ENCODE data around the gene SOS1.
A peak's percentile ranks its signal among the peaks of the same experiment; 100 is the strongest.
"Not testable (repeated sequence)": the region's sequence is repeated elsewhere in the genome, so short reads cannot be mapped to it uniquely, and the experiment has no call there.

Gene SOS1

DNA sequence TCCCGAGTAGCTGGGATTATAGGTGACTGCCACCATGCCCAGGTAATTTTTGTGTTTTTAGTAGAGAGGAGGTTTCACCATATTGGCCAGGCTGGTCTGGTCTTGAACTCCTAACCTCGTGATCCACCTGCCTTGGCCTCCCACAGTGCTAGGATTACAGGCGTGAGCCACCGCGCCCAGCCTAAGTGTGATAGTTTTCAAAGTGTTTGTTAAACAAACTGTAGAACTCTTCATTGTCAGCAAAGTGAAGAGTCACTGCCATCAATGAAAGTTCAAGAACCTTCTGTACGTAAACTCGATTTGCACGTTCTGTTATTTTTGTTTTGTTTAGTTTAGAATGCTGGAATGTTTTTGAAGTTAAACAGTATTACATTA, 18.0 kb upstream of the SOS1 start:
- no peak for DNase-seq (ENCODE audit: low read depth)

DNA sequence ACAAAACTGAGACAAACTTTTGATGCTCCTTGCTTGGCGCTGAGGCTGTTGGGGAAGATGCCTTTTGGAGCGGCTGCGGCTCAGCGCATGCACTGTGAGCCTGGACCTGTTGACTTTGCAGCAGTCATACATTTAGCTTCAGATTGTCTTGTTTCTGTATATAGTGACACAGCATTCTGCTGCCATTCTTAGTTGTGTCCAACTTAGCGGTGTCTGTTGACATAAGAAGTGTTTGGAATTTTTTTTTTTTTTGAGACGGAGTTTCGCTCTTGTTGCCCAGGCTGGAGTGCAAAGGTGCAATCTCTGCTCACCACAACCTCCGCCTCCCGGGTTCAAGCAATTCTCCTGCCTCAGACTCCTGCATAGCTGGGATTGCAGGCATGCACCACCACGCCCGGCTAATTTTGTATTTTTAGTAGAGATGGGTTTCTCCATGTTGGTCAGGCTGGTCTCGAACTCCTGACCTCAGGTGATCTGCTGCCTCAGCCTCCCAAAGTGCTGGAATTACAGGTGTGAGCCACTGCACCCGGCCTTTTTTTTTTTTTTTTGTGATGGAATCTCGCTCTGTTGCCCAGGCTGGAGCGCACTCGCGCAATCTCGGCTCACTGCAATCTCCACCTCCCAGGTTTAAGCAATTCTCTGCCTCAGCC, 17.5 kb upstream of the SOS1 start:
- not testable (repeated sequence) for DNase-seq (ENCODE audit: low read depth)

DNA sequence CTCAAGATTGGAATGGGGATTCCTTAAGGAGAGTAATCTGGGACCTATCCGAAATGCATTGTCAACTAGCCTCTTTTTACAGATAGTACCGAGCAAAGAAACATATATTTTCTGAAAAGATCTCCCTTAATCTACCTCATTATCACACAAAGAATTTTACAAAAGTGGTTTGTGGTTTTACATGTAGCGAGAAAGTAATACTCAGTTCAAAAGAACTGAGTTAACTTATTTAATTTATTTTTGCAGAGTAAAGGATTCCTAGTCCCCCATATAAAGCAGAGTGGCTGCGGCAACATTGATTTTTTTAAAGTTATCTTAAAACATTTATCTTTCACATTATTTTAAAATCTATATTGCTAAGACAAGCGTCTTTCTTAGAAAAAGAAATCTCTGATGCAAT, 15.9 kb upstream of the SOS1 start:
- no peak for DNase-seq (ENCODE audit: low read depth)

DNA sequence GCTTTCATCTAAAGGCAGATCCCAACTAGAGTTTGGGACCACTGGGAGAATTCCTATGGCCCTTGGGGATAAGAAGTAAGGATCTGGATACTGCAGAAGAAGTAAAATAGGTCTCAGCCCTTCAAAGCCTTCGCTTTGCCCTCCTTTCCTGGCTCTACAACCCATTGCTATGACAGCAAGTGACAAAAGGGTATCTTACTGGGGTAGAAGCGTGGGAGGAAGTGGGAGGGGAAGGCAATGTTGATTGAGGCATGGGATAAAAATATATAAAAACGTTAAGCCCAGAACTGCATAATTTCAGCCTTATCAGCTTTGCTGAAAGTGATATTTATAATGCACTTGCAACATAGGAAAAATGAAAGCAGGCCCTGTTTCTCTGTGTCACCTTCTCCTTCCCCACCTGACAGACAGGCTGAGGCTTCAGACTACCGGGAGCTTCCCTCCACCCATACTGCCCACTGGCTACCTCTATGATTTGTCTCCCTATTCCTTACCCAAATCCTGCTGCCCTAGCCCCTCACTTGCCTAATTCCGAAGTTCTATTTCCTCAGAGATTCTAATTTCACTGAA, 14.9 kb upstream of the SOS1 start:
- no peak for DNase-seq (ENCODE audit: low read depth)

DNA sequence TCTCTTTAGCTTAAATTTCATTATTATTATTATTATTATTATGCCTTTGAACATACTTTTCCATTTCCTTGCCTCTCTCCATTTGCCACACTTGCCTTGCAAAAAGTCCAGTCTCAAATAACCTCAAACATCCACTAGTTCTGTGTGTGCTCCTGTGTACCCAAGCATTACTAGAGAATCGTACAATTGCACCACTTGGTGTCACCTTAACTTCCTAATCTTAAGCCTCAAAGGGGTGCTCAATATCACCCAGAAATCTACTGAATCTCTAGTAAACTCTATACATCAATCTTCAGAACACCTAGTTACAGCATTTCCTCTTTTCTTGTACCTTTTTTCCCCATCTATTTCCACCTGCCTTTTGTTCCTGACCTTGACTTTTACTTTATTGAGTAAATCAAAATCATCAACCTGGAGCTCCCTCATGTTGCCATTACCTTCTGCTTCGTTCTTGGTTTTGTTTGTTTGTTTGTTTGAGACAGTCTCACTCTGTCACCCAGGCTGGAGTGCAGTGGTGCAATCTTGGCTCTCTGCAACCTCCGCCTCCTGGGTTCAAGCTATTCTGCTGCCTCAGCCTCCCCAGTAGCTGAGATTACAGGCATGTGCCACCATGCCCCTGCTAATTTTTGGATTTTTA, 12.5 kb upstream of the SOS1 start:
- DNase-seq (ENCODE audit: low read depth) = no peak

DNA sequence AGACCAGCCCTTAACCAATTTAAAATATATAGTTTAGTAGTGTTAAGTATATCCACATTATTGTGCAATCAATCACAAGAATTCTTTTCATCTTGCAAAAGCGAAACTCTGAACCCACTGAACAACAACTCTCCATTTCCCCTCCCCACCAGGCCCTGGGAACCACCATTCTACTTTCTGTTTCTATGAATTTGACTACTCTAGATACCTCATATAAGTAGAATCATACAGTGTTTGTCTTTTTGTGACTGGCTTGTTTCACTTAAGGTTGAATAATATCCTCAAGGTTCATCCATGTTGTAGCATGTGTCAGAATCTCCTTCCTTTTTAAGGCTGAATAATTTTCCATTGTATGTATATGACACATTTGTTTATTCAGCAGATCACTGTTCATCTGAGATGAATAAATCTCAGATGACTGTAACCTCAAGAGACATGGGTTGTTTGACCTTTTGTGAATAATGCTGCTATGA, 8.1 kb upstream of the SOS1 start:
- peak; percentile 56 for DNase-seq (ENCODE audit: low read depth)

DNA sequence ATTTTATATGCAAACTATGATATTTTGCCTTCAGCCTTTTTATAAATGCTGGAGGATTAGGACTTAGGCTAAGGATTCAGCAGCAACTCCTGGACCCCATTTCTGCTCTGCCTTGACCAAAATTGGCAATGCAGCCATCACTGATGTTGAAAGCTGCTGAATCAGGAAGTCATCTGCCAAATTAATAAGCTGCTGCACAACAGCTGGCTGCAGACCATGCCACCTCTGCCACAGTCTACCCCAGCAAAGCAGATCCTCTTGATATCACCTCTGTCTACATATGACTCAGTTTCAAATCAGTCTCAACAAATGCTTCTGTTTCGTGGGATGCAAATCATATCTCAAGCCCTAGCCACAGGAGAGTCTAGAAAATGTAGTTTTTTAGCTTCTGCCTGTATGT, 7.1 kb upstream of the SOS1 start:
- peak; percentile 19 for DNase-seq (ENCODE audit: low read depth)

DNA sequence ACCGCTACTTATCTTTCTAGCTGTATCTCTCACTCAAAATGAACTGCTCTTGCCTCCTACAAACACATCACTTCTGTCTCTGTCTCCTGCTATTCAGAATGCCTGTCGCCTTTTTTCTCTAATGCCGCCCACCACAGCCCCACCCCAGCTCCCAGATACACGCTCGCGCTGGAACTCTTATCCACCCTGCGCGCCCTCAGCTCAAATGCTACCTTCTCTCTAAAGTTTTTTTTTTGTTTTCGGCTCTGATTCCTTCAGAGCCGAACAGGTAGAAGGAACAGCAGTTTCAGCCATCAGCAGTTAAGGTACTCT, 3.9 kb upstream of the SOS1 start:
- DNase-seq (ENCODE audit: low read depth) = peak; percentile 9

DNA sequence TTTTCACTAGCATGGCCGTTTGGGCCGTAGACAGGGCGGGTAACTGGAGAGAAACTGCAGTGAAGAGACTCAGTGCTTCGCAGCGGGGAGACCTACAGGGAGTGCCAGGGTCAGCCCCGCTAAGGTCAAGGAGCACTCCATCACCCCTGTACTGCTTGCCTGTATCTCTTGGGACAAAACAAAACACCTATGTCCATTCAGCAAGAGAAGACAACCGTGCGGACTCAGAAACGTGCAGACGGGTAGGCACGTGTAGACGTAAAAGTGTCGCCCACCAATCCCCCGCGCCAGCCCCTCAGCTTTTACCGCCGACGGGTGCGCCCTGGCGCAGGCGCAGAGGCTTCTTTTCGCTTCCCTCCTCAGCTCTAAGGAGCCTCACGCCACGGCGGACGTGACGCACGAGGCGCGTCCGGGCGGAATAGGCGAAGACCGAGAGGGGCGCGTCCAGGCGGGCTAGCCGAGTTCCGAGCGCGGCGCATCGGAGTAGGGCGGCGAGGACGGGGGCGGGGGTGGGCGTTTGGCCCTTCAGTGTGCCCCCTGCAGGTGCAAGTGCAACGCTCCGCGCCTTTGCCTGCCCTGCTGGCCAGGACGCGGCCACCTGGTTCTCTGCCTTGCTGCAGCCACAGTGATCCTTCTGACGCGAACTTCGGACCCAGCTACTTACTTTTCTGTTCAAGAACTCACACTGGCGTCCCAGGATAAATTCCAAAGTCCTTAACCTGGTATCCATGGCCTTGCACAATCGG, 3.3 kb upstream of the SOS1 start:
- DNase-seq (ENCODE audit: low read depth) = peak; percentile 93

DNA sequence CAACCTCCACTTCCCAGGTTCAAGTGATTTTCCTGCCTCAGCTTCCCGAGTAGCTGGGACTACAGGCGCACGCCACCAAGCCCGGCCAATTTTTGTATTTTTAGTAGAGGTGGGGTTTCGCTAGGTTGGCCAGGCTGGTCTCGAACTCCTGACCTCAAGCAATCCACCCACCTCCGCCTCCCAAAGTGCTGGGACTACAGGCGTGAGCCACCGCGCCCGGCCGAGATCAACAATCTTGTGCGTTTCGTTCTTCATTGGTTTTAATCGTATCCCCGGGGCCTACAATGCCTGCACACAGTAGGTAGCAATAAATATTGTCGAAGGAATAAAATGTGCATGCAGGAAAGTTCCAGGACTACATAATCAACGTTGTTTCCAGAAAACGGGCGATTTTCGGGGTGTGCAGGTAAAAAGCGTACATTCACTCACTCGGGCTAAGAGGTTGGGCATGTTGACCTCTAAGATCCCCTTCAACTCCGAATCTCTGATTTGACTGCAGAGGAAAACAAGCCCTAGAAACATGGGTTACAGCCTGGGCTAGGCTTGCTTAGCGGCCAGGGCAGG, 2.7 kb upstream of the SOS1 start:
- no peak for DNase-seq (ENCODE audit: low read depth)

DNA sequence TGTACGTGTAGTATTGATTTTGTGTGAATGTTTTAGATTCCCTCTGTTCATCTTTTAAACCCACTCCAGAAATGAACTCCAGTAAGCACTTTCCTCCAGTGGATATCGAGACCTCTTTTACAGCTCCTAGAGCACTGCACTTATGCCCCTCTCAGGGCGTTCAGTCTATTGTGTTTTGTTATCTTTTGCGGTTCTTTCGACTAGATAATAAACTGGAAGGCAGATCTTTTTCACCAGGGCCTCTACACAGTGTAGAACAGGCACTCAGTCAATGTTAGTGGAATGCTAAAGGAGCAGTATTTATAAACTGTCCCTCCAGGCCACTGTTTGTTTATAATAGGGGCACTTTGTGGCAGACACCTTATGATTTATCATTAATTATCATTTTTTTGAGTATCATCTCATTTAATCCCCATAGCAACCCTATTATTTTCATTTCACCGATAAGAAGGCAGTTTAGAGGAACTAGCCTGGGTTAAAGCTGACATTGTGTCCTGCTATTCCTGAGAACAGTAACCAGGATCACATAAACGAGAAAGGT, 742 bp upstream of the SOS1 start:
- no peak for DNase-seq (ENCODE audit: low read depth)

DNA sequence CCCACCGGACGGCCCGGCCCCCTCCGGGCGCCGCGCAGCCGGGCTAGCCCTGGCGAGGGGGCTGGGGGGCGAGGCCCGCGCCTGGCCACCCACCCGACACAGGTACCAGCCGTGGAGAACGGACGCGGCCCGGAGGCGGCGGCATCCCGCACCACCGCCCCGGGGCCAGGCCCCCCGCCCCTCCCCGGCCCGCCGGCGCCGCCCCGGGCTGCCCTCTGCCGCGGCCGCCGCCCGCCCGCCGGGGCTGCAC, 405 bp downstream of the SOS1 start:
- no peak for DNase-seq (ENCODE audit: low read depth)

DNA sequence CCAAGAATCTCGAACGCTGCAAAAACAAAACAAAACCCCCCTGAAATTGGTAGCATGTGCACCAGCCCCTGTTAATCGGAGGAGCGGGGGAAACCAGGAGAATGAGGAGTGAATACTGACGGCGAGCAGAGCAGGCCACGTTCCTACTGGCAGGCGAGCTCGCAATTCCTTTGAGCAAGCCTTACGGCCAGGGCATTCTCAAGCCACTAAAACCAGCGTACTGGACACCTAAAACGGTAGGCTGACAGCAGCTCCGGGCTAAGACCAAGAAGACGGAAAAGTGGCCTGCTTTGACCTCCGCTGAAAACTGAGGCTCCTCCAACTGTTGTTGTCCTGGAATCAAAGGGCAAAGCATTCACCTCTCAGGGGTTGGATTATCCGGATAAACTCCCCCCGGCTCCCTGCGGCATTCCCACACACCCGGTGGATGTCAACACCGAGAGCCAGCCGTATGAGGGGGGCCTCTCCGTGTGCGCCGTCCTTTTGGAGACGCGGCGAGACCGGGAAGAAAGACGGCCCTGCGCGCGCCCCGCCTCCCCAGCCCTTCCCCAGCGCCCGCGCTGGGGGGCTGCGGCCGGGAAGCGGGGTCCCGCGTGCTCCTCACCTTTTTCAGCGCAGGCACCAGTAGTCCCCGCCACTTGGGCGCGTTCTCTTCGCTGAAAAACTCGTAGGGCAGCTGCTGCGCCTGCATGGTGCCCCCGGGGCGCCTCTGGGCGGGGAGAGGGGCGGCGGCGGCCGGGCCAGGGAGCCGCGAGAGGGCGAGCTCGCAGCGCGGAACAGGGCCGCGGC, 925 bp downstream of the SOS1 start:
- DNase-seq (ENCODE audit: low read depth) = peak; percentile 43

DNA sequence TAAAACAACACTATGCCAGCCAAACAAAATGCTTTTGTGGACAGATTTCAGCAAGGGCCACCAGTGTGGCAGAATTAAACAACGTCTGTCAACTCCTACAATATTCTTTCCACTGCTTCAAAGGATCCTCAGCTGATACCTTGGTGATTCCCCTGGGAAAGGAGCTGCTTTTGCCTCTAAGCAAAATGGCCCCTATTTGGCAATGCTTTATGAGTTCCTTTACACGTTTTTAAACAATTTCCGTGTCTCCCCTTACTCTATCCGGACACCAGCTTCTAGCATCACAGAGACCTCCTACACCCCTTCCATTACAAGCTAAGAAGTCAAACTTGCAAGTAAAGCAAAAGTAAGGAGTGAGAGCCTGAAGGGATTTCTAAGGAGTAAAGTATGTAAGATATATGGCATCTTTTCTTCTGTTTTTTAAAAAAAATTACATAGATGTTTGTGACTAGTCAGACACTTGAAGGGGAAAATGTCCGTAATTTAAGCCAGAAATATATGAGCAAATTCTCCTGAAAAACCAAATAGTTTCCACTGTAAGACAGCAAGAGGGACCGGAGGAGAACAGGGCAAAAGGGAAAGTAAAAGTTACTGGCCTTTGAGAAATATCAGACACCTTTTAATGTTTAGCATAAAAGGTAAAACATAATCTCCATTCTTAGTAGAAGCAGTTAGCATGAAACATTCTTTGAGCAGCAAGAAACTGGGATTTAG, 1.9 kb downstream of the SOS1 start:
- no peak for DNase-seq (ENCODE audit: low read depth)

DNA sequence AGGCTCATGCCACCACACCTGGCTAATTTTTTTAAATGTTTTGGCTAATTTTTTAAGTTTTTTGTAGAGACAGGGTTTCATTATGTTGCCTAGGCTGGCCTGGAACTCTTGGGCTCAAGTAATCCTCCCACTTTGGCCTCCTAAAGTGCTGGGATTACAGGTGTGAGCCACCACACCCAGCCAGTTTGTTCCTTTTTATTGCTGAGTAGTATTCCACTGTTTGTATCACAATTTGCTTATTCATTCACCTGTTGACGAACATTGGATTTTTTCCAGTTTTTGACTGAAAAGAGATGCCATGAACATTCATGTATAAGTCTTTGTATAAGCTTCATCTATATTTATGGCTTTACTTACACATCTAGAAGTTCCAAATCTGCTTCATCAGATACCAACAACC, 5.3 kb downstream of the SOS1 start:
- no peak for DNase-seq (ENCODE audit: low read depth)

DNA sequence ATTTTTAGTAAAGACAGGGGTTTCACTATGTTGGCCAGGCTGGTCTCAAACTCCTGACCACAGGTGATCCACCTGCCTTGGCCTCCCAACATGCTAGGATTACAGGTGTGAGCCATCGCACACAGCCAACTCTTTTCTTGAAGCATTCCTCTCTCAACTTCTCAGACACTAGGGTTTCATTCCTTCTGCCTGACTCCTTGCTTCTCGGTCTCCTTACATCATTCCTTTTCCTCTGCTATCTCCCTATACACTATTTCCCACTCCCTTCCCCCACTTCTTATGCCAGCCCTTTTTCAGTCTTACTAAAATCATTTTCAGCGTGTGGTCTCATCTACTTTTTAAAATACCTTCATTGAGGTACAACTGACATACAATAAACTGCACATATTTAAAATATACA, 6.1 kb downstream of the SOS1 start:
- DNase-seq (ENCODE audit: low read depth) = no peak

DNA sequence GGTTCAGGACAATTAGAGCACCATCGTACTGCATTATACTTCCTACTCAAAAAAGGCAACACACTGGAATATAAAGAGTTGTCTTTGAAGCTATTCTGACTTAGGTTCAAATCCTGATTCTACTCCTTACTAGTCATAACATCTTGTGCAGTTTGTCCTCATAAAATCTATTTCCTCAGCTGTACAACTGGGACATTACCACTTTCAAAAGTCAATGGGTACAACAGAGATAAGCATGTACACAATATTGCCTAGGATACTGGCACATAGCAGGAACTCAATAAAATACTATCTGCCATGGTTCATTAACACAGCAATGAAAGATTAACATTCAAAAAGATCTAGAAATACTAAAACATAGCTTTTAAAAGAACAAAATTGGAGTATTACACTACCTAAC, 11.3 kb downstream of the SOS1 start:
- no peak for DNase-seq (ENCODE audit: low read depth)

DNA sequence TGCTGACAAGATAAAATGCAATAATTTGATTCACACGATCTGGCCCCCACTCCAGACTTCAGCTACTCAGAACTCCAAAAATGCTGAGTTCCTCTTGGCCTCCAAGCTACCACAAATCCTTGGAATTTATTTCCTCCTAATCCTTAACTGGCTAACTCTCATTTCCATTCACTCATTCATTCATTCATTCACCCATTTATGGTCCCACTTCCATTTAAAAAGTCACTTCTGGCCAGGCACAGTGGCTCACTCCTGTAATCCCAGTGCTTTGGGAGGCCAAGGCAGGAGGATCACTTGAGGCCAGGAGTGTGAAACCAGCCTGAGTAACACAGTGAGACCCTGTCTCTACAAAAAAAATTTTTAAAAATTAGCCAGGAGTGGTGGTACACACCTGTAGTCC, 12.5 kb downstream of the SOS1 start:
- no peak for DNase-seq (ENCODE audit: low read depth)

DNA sequence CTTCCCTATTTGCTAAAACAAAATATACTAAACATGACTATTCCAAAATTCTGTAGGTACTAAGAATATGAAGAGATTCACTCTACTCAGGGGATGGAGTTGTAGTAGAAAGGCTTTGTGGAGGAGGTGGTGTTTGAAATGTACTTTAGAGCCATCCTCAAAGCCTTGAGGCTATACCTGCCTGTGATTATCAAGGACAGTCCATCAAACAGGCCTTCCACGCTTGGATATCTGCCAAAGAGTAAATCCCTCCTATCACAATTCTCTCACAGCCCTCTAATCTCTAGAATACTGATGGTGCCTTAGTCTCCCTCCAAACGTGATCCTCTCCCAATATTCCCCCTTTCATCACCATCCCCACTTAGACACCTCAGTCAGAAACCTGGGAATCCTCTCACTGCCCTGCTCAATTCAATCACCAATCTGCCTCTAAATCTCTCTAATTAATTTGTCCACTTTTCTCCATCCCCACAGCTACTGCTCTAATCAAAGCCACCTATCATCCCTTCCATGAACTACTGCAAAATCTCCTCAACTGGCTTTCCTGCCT, 13.1 kb downstream of the SOS1 start:
- no peak for DNase-seq (ENCODE audit: low read depth)

DNA sequence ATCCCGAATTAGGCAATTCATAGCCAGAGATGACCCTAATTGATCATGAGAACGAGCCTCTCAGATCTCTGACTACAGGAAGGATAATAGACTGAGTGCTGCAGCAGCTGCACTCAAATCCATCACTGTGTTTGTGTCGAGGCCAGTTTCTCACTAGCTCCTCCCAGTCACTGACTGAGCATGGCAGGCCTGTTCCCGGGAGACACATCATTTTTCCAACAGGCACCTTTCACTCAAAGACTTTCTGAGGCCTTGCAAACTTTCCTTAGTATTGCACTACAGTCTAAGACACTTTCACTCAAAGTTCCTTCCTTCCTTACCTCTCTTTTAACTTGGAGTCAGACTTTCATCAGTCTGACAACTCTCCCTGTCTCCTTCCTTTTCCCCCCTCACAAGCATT, 13.7 kb downstream of the SOS1 start:
- DNase-seq (ENCODE audit: low read depth) = no peak

All from activated gamma-delta T cell treated with anti-CD3 and anti-CD28 coated beads, Interleukin-2, amount 50 U/mL, for 16 hours (primary cell).